GM12878 (cell line): Measurements from ENCODE around the gene LRP1. TPM values are rescaled to one million over a fixed set of nuclear protein-coding genes. Genes with fewer than 3 reads are reported as not detected.

Experiments used
- ATAC-seq: fragments of 200-7000 bp; cut with Tn5 transposase; 3 replicates; pipeline ENCODE4 v1.9.1; 2020; ENCODE audit warnings: mild to moderate bottlenecking, moderate library complexity
- BruUV-seq: library from RNA; stranded (reverse); fragments of 400-500 nt; replicated peaks from 2 replicates; lab custom pipeline; 2021; lab: Mats Ljungman, UMichigan
- CTCF ChIA-PET: fragments of 300-600 bp; sonication (Branson Sonifier 250); formaldehyde crosslinking; extraction: SDS; loops from one replicate; lab custom pipeline; 2021; ENCODE audit warnings: inconsistent platforms; lab: Yijun Ruan, JAX
- POLR2A ChIA-PET: fragments of 350-600 bp; formaldehyde crosslinking; extraction: SDS; loops from one replicate; lab custom pipeline; 2021; ENCODE audit warnings: inconsistent platforms; lab: Charles Lee
- RAD21 ChIA-PET: fragments of 300-600 bp; sonication (Branson Sonifier 250); formaldehyde crosslinking; loops from one replicate; lab custom pipeline; 2023; ENCODE audit warnings: antibody characterized with exemption; ENCODE audit not compliant: unreplicated experiment; lab: Charles Lee
- SMC1A ChIA-PET: fragments of 300-600 bp; sonication (Branson Sonifier 250); formaldehyde crosslinking; loops from one replicate; lab custom pipeline; 2023; ENCODE audit not compliant: unreplicated experiment, uncharacterized antibody; lab: Charles Lee
- DNase-seq: peaks from one replicate; pipeline ENCODE4 v3.0.0-alpha.2; 2011; ENCODE audit warnings: low read depth, low spot score
- FAIRE-seq: peaks from 3 replicates; lab custom pipeline; 2011; peaks lifted over from hg19 to GRCh38; lab: Jason Lieb, UNC
- H2AFZ ChIP-seq: 2 replicates; pipeline ENCODE4 v1.6.0; 2011; ENCODE audit warnings: low read depth, low read length, control low read depth; ENCODE audit not compliant: control insufficient read depth
- H3K27ac ChIP-seq: 2 replicates; pipeline ENCODE4 v1.5.1; 2011; ENCODE audit warnings: control low read depth; ENCODE audit not compliant: control insufficient read depth, insufficient read depth
- H3K27me3 ChIP-seq, 2 experiments: replicated peaks in 1 of 2; 2 replicates each; pipeline versions ENCODE4 v1.6.0 to v1.6.1; 2011; ENCODE audit warnings: low read length in 1 of 2; ENCODE audit not compliant: control insufficient read depth in 2 of 2, insufficient read depth in 2 of 2
- H3K36me3 ChIP-seq, 2 experiments: 2 replicates each; pipeline ENCODE4 v1.5.1; 2011; ENCODE audit warnings: low read length in 1 of 2; ENCODE audit not compliant: control insufficient read depth in 2 of 2, insufficient read depth in 2 of 2
- H3K4me1 ChIP-seq: 2 replicates; pipeline ENCODE4 v1.6.1; 2011; ENCODE audit warnings: mild to moderate bottlenecking, low read length, moderate library complexity, mixed read lengths; ENCODE audit not compliant: control insufficient read depth, insufficient read depth
- H3K4me2 ChIP-seq: 2 replicates; pipeline ENCODE4 v1.6.0; 2011; ENCODE audit warnings: control low read depth; ENCODE audit not compliant: control insufficient read depth, insufficient read depth
- H3K4me3 ChIP-seq: fragments of 200-600 bp; sonication (generic); 2 replicates; pipeline ENCODE4 v1.5.1; 2016
- H3K79me2 ChIP-seq: 2 replicates; pipeline ENCODE4 v1.6.0; 2011; ENCODE audit warnings: low read length; ENCODE audit not compliant: control insufficient read depth, insufficient read depth
- H3K9ac ChIP-seq: 2 replicates; pipeline ENCODE4 v1.8.0; 2011; ENCODE audit warnings: low read length, control low read depth, mixed read lengths; ENCODE audit not compliant: control insufficient read depth, insufficient read depth
- H3K9me3 ChIP-seq: replicated peaks from 3 replicates; pipeline ENCODE4 v1.5.1; 2011; ENCODE audit warnings: mild to moderate bottlenecking, low read length; ENCODE audit not compliant: control insufficient read depth, insufficient read depth
- H4K20me1 ChIP-seq: 2 replicates; pipeline ENCODE4 v1.6.0; 2011; ENCODE audit not compliant: control insufficient read depth, insufficient read depth
- BHLHE40 ChIP-seq, 2 experiments: fragments of 450-650 bp in 1 of 2; IDR thresholded peaks; 2 replicates each; pipeline ENCODE4 v1.6.1; 2011 to 2017; ENCODE audit warnings: low read depth in 2 of 2, borderline replicate concordance in 1 of 2, improper control_type of control experiment in 1 of 2, low read length in 1 of 2, mild to moderate bottlenecking in 1 of 2
- CHD4 ChIP-seq: fragments of 200-600 bp; sonication (generic); IDR thresholded peaks from 2 replicates; pipeline ENCODE4 v1.6.1; 2016; ENCODE audit warnings: mild to moderate bottlenecking
- IRF3 ChIP-seq: fragments of 450-650 bp; IDR thresholded peaks from 2 replicates; pipeline ENCODE4 v1.6.1; 2014; ENCODE audit warnings: mild to moderate bottlenecking
- MEF2A ChIP-seq: IDR thresholded peaks from 2 replicates; pipeline ENCODE4 v1.6.1; 2011; ENCODE audit warnings: low read depth, mild to moderate bottlenecking, low read length, moderate library complexity; ENCODE audit not compliant: insufficient read depth
- NBN ChIP-seq: fragments of 450-650 bp; IDR thresholded peaks from 2 replicates; pipeline ENCODE4 v1.6.1; 2016
- NR2C1 ChIP-seq: fragments of 450-650 bp; IDR thresholded peaks from 2 replicates; pipeline ENCODE4 v1.6.1; 2017; ENCODE audit warnings: antibody characterized with exemption, mild to moderate bottlenecking, moderate library complexity
- NR2F1 ChIP-seq: fragments of 450-650 bp; conservative IDR thresholded peaks from 2 replicates; pipeline ENCODE4 v1.6.1; 2017; ENCODE audit warnings: mild to moderate bottlenecking
- PAX8 ChIP-seq: fragments of 450-650 bp; IDR thresholded peaks from 2 replicates; pipeline ENCODE4 v1.6.1; 2017; ENCODE audit warnings: mild to moderate bottlenecking, moderate library complexity
- RAD51 ChIP-seq: fragments of 450-650 bp; IDR thresholded peaks from 2 replicates; pipeline ENCODE4 v1.6.1; 2016; ENCODE audit warnings: moderate library complexity, mild to moderate bottlenecking, inconsistent platforms
- ZNF274 ChIP-seq: IDR thresholded peaks from one replicate; pipeline ENCODE4 v1.8.0; 2011; ENCODE audit not compliant: insufficient read length, insufficient read depth
- ZNF622 ChIP-seq: fragments of 450-650 bp; IDR thresholded peaks from 2 replicates; pipeline ENCODE4 v1.6.1; 2017; ENCODE audit warnings: mild to moderate bottlenecking, inconsistent platforms
- WGBS: methylation state at CpG from one replicate; pipeline ENCODE4 v1.1.6; 2016; ENCODE audit warnings: low lambda C conversion rate; ENCODE audit not compliant: insufficient replicate concordance, insufficient coverage; ENCODE audit errors: missing lambda C conversion rate; 5-methylcytosine and 5-hydroxymethylcytosine counted together
- in situ Hi-C: fragments of 300-500 bp; cut with MboI; formaldehyde crosslinking; loops from 9 replicates; pipeline ENCODE4 v1.14.3; 2018; ENCODE audit warnings: mixed read lengths
- intact Hi-C: fragments of 100-400 bp; cut with micrococcal nuclease; formaldehyde crosslinking; loops from one replicate; pipeline ENCODE4 v1.14.2; 2022; ENCODE audit not compliant: unreplicated experiment
- polyA plus RNA-seq, 11 experiments: library from polyadenylated mRNA; depleted of rRNA in 4 of 11; unstranded in 6 of 11; stranded (reverse) in 5 of 11; fragments of >200 nt; fragmentation: Nextera tagmentation in 4 of 11; fragmentation: Illumina TruSeq in 1 of 11; extraction: Ambion mirVana in 4 of 11; extraction: Trizol in 1 of 11; gene quantifications; 1 replicate in 1 of 11; 2 replicates in 10 of 11; pipeline versions ENCODE4 v1.2.1 to v1.2.3, GENCODE V29; 2011 to 2016; ENCODE audit warnings: inconsistent platforms in 2 of 11, missing spikeins in 2 of 11, low read depth in 1 of 11
- total RNA-seq, 4 experiments: library from RNA; depleted of rRNA in 3 of 4; stranded (reverse); fragments of >200 nt in 3 of 4; fragmentation: Illumina TruSeq in 1 of 4; extraction: Trizol in 1 of 4; gene quantifications; 2 replicates each; pipeline versions ENCODE4 v1.2.1 to v1.2.3, GENCODE V29; 2013 to 2021

Gene LRP1
- total and polyA plus RNA-seq, 10 of the 15 experiments (the other 5 are each of a cell fraction or from before 2014, with no cell fraction given) = under 0.01 to 1.1 (median 0.20) TPM; not detected in 2

DNA sequence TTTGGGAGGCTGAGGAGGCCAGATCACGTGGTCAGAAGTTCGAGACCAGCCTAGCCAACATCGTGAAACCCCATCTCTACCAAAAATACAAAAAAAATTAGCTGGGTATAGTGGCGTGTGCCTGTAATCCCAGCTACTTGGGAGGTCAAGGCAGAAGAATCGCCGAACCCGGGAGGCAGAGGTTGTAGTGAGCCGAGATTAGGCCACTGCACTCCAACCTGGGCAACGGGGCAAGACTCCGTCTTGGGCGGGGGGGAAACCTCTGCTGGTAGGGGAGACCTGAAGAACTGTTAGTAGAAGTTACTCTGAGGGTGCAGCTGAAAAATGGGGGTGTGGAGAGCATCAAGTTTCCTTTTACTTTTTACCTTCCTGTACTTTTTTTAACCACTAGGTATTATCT is 2.2 kb upstream of the LRP1 start:
- in situ Hi-C loops = no loop called here
- H3K4me2 ChIP-seq = no peak overlapping the region
- H3K27me3 ChIP-seq = peaks cover 2 to 5% of the 10 kb centered on the region in 2 experiments
- ATAC-seq = no peak
- BruUV-seq = no TSS peak
- no peak overlapping the region for H3K27ac ChIP-seq
- H3K9ac ChIP-seq = no peak overlapping the region
- no peak for DNase-seq
- ChIA-PET POLR2A (no interaction called here), RAD21 (interaction anchor here (1.2 to 1.4 kb wide), 3 partner anchors 14 to 60 kb away, joined by 3 to 6 read pairs (median 4); no protein-coding TSS in a partner anchor), CTCF (interaction anchor here (0.9 to 9.3 kb wide), 13 partner anchors 9 to 121 kb away, joined by 3 to 159 read pairs (median 6); partner anchors contain the start of gene STAT6), SMC1A (interaction anchor here (0.7 to 5.2 kb wide), 6 partner anchors 10 to 58 kb away, joined by 3 to 36 read pairs (median 4); partner anchors contain the start of gene STAT6)
- no peak overlapping the region for H3K4me3 ChIP-seq
- H2AFZ ChIP-seq = no peak overlapping the region
- intact Hi-C loops = no loop called here
- no peaks in the 10 kb centered on the region for H3K36me3 ChIP-seq
- no peaks in the 10 kb centered on the region for H3K79me2 ChIP-seq
- peaks cover 7% of the 10 kb centered on the region for H3K9me3 ChIP-seq
- 49% methylated on average over 11 of the region's 11 CpGs for WGBS
- H4K20me1 ChIP-seq = no peaks in the 10 kb centered on the region
- no peak for FAIRE-seq
- no peak for TF ChIP-seq NR2C1
- TF ChIP-seq NR2F1 = no peak
- TF ChIP-seq ZNF274 = no peak
- TF ChIP-seq NBN = no peak
- no peak for TF ChIP-seq MEF2A
- no peak for TF ChIP-seq CHD4
- no peak for TF ChIP-seq ZNF622
- TF ChIP-seq PAX8 = no peak
- TF ChIP-seq IRF3 = no peak
- no peak for TF ChIP-seq BHLHE40 (IDR thresholded peaks at IDR 0.05; ENCODE audit: borderline replicate concordance in 1 of 2, low read depth in 2 of 2, low read length in 1 of 2)
- TF ChIP-seq RAD51 = no peak
- TF ChIP-seq, all 136 proteins: peak for 0
- peaks cover 9% of the 10 kb centered on the region; the same call in 1 of the 2 replicates for H3K4me1 ChIP-seq
